Caco-2 (cell line): ENCODE results near the gene ATF6. TPM values are rescaled to one million over a fixed set of nuclear protein-coding genes. Genes with fewer than 3 reads are reported as not detected.

Source experiments
- BruUV-seq: library from RNA; stranded (reverse); fragments of 400-500 nt; replicated peaks from 2 replicates; lab custom pipeline; 2021; lab: Mats Ljungman, UMichigan
- CTCF ChIA-PET: fragments of 300-600 bp; sonication (Branson Sonifier 250); formaldehyde crosslinking; loops from one replicate; lab custom pipeline; 2022; ENCODE audit warnings: antibody characterized with exemption; lab: Charles Lee
- POLR2A ChIA-PET: fragments of 300-600 bp; sonication (Branson Sonifier 250); formaldehyde crosslinking; loops from one replicate; lab custom pipeline; 2022; ENCODE audit warnings: antibody characterized with exemption; lab: Charles Lee
- DNase-seq, 2 experiments: peaks; one replicate each; pipeline versions ENCODE4 v3.0.0 to v3.0.0-alpha.2; 2020 to 2022
- H3K27me3 ChIP-seq: replicated peaks from 2 replicates; pipeline ENCODE4 v1.6.0; 2011; ENCODE audit warnings: low read length; ENCODE audit not compliant: control insufficient read depth, insufficient read depth
- H3K36me3 ChIP-seq: 2 replicates; pipeline ENCODE4 v1.5.1; 2011; ENCODE audit warnings: low read length; ENCODE audit not compliant: control insufficient read depth, insufficient read depth
- H3K4me1 ChIP-seq: fragments of 250-450 bp; sonication (Bioruptor Pico); 2 replicates; pipeline ENCODE4 v1.5.1; 2020; ENCODE audit warnings: mild to moderate bottlenecking
- H3K4me3 ChIP-seq: 2 replicates; pipeline ENCODE4 v1.5.1; 2011; ENCODE audit warnings: low read depth, mild to moderate bottlenecking, control low read depth, low read length
- H3K9me3 ChIP-seq: fragments of 250-450 bp; sonication (Bioruptor Pico); 2 replicates; pipeline ENCODE4 v1.5.1; 2020; ENCODE audit warnings: mild to moderate bottlenecking, moderate library complexity
- H3K27ac Mint-ChIP-seq: one replicate; pipeline ENCODE4 v1.8.0; 2022; ENCODE audit warnings: mixed read lengths; ENCODE audit not compliant: unreplicated experiment
- H3K27me3 Mint-ChIP-seq: one replicate; pipeline ENCODE4 v1.8.0; 2022; ENCODE audit warnings: mixed read lengths; ENCODE audit not compliant: insufficient read depth, unreplicated experiment
- H3K36me3 Mint-ChIP-seq: one replicate; pipeline ENCODE4 v1.8.0; 2022; ENCODE audit warnings: mild to moderate bottlenecking, mixed read lengths; ENCODE audit not compliant: insufficient read depth, unreplicated experiment
- H3K4me1 Mint-ChIP-seq: one replicate; pipeline ENCODE4 v1.8.0; 2022; ENCODE audit warnings: low read depth, mixed read lengths; ENCODE audit not compliant: unreplicated experiment
- H3K4me3 Mint-ChIP-seq: one replicate; pipeline ENCODE4 v1.8.0; 2022; ENCODE audit warnings: mild to moderate bottlenecking, moderate library complexity, mixed read lengths; ENCODE audit not compliant: unreplicated experiment
- H3K9me3 Mint-ChIP-seq: one replicate; pipeline ENCODE4 v1.8.0; 2022; ENCODE audit warnings: mixed read lengths; ENCODE audit not compliant: unreplicated experiment
- intact Hi-C: fragments of 100-400 bp; cut with micrococcal nuclease; formaldehyde crosslinking; loops from one replicate; pipeline ENCODE4 v1.10.0; 2022; ENCODE audit not compliant: unreplicated experiment
- total RNA-seq: library from RNA; stranded (reverse); gene quantifications from 2 replicates; pipeline ENCODE4 v1.2.3, GENCODE V29; 2022
- TF ChIP-seq, protein P1 (sequence below), 2 experiments: fragments of 200-600 bp in 1 of 2; IDR thresholded peaks; 1 replicate in 1 of 2; 2 replicates in 1 of 2; pipeline versions ENCODE4 v1.5.1 to v1.8.0; 2011 to 2022; ENCODE audit warnings: antibody characterized with exemption in 1 of 2, control low read depth in 1 of 2, inconsistent platforms in 1 of 2, low read depth in 1 of 2, low read length in 1 of 2, mild to moderate bottlenecking in 1 of 2, moderate library complexity in 1 of 2; ENCODE audit not compliant: insufficient read depth in 1 of 2, severe bottlenecking in 1 of 2, unreplicated experiment in 1 of 2

ATF6 gene
- total RNA-seq, 1 experiment from 2014 or later = 16.4 TPM

DNA sequence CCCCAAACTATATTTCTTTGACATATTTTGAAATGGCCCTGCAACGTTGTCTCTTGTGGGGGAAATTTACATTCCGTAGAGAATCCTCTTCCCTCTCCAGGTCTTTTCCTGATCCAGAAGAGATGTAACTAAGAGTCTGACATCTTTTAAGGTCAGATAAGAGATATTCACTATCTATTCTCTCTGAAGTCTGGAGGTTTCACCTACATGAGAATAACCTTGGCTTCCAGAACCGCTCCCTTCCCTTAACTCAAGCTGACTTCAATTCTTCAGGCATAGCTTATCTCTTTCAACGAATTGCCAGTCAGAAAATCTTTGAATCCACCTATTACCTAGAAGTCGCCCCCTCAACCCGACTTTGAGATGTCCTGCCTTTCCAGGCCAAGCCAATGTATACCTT is 34.9 kb upstream of the ATF6 start:
- TF ChIP-seq, protein P1, sequence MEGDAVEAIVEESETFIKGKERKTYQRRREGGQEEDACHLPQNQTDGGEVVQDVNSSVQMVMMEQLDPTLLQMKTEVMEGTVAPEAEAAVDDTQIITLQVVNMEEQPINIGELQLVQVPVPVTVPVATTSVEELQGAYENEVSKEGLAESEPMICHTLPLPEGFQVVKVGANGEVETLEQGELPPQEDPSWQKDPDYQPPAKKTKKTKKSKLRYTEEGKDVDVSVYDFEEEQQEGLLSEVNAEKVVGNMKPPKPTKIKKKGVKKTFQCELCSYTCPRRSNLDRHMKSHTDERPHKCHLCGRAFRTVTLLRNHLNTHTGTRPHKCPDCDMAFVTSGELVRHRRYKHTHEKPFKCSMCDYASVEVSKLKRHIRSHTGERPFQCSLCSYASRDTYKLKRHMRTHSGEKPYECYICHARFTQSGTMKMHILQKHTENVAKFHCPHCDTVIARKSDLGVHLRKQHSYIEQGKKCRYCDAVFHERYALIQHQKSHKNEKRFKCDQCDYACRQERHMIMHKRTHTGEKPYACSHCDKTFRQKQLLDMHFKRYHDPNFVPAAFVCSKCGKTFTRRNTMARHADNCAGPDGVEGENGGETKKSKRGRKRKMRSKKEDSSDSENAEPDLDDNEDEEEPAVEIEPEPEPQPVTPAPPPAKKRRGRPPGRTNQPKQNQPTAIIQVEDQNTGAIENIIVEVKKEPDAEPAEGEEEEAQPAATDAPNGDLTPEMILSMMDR (IDR thresholded peaks at IDR 0.05; ENCODE audit: insufficient read depth in 1 of 2, low read depth in 1 of 2, low read length in 1 of 2, severe bottlenecking in 1 of 2, unreplicated experiment in 1 of 2) = no peak
- Mint-ChIP-seq H3K27me3 (peaks cover 13% of the 10 kb centered on the region), H3K9me3 (no peaks in the 10 kb centered on the region), H3K36me3 (peaks cover 10% of the 10 kb centered on the region), H3K4me3 (no peak overlapping the region), H3K27ac (no peak overlapping the region), H3K4me1 (no peaks in the 10 kb centered on the region)
- BruUV-seq = no TSS peak
- Histone ChIP-seq H3K9me3 (no peaks in the 10 kb centered on the region), H3K36me3 (no peaks in the 10 kb centered on the region), H3K4me3 (no peak overlapping the region), H3K27me3 (no peaks in the 10 kb centered on the region), H3K4me1 (no peaks in the 10 kb centered on the region)
- no peak for DNase-seq
- CTCF ChIA-PET = no interaction called here
- POLR2A ChIA-PET = no interaction called here
- intact Hi-C loops = no loop called here

DNA sequence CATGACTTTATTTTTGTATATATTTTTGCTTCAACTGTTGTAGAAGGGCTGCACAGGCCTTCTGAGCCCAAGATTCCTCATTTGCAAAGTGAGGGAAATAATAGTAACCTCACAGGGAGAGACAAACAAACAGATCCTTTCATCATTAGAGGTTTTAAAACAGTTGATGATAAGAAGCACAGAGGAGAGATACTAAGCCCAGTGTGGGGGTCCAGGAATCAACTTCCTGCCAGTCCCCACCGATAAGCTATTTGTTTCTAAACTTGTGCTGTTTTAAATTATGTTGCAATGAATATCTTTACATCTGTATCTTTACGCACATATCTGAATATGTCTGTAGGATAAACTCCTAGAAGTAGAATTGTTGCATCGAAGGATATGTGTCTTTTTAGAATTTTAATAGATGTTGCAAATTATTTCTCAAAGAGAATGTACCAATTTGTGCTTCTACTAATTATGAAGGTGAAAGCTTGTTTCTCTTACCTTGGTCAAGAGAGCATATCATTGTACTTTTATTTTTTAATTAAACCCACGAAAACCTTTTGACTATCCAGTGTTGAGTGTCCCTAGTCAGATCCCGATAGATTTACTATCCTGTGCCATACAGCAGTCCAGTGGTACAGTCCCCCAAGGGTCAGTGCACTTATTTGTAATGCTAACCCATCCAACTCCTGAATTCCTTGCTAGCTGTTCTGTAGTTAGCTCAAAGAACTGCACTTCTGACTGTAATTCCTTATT is 34.0 kb upstream of the ATF6 start:
- no peak overlapping the region for H3K27ac Mint-ChIP-seq
- ChIA-PET CTCF (interaction anchor here (1.1 to 1.2 kb wide), 2 partner anchors 9 to 17 kb away, joined by 4 read pairs; no protein-coding TSS in a partner anchor), POLR2A (no interaction called here)
- TF ChIP-seq, protein P1 (IDR thresholded peaks at IDR 0.05; ENCODE audit: insufficient read depth in 1 of 2, low read depth in 1 of 2, low read length in 1 of 2, severe bottlenecking in 1 of 2, unreplicated experiment in 1 of 2) = no peak
- no peaks in the 10 kb centered on the region for H3K36me3 ChIP-seq
- H3K9me3 Mint-ChIP-seq = no peaks in the 10 kb centered on the region
- no peak overlapping the region for H3K4me3 ChIP-seq
- no peaks in the 10 kb centered on the region for H3K27me3 ChIP-seq
- peaks cover 5% of the 10 kb centered on the region for H3K36me3 Mint-ChIP-seq
- intact Hi-C loops = no loop called here
- no peaks in the 10 kb centered on the region for H3K4me1 Mint-ChIP-seq
- H3K27me3 Mint-ChIP-seq = peaks cover 13% of the 10 kb centered on the region
- no peaks in the 10 kb centered on the region for H3K4me1 ChIP-seq
- no peaks in the 10 kb centered on the region for H3K9me3 ChIP-seq
- BruUV-seq = no TSS peak
- no peak overlapping the region for H3K4me3 Mint-ChIP-seq
- no peak for DNase-seq

DNA sequence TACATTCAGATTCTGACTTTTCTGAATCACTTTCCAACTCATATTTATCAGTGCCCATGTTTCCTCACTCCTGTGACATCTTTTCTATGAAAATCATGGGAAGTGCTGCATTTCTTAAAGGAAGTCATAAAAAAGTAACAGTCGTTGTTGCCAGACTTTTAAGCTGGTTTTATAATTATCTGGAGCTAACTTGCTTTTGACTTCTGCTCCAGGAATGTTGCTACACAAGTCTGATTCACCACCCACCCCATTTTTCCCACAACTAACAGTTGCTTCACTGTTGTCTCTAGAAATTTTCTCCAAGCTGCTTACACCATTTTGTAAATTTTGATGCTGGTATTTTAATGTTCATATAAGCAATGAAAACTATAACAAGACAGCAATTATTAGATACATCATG is 32.6 kb upstream of the ATF6 start:
- peaks cover 13% of the 10 kb centered on the region for H3K27me3 Mint-ChIP-seq

More for the DNA sequence above, 32.6 kb upstream of the ATF6 start:
- CTCF ChIA-PET = no interaction called here
- Mint-ChIP-seq H3K4me3 (no peak overlapping the region), H3K4me1 (no peaks in the 10 kb centered on the region), H3K9me3 (no peaks in the 10 kb centered on the region), H3K36me3 (no peaks in the 10 kb centered on the region), H3K27ac (no peak overlapping the region)
- Histone ChIP-seq H3K27me3 (no peaks in the 10 kb centered on the region), H3K9me3 (no peaks in the 10 kb centered on the region), H3K36me3 (no peaks in the 10 kb centered on the region), H3K4me3 (no peak overlapping the region), H3K4me1 (no peaks in the 10 kb centered on the region)
- POLR2A ChIA-PET = no interaction called here
- no TSS peak for BruUV-seq
- intact Hi-C loops = no loop called here
- no peak for DNase-seq
- TF ChIP-seq, protein P1 (IDR thresholded peaks at IDR 0.05; ENCODE audit: insufficient read depth in 1 of 2, low read depth in 1 of 2, low read length in 1 of 2, severe bottlenecking in 1 of 2, unreplicated experiment in 1 of 2) = no peak
